ENCODE measurements around the gene OR51G2. TPM values are rescaled to one million over a fixed set of nuclear protein-coding genes. Genes with fewer than 3 reads are reported as not detected.

The OR51G2 gene
- total RNA-seq, 1 donor from 2014 or later: not detected

GRCh38 chr11:4936745-4937144 lies 17.6 kb upstream of the OR51G2 start:
- no peaks in the 10 kb centered on the region for H3K4me1 ChIP-seq
- DNase-seq (no peak), ATAC-seq (no peak)
- H3K27me3 ChIP-seq (ENCODE audit: low read depth): no peaks in the 10 kb centered on the region
- no peak for TF ChIP-seq CTCF (IDR thresholded peaks at IDR 0.05)
- H3K4me3 ChIP-seq: no peak overlapping the region
- no peaks in the 10 kb centered on the region for H3K9me3 ChIP-seq
- no peaks in the 10 kb centered on the region for H3K36me3 ChIP-seq
- intact Hi-C loops (cut with DNase I): no loop called here
- no peak overlapping the region for H3K27ac ChIP-seq

- Histone ChIP-seq H3K27me3 (ENCODE audit: low read depth) (no peaks in the 10 kb centered on the region), H3K4me1 (no peaks in the 10 kb centered on the region), H3K36me3 (no peaks in the 10 kb centered on the region), H3K9me3 (no peaks in the 10 kb centered on the region), H3K4me3 (no peak overlapping the region), H3K27ac (no peak overlapping the region)
- no peak for TF ChIP-seq CTCF (IDR thresholded peaks at IDR 0.05)
- DNase-seq (no peak), ATAC-seq (no peak)
- intact Hi-C loops (cut with DNase I): no loop called here
Observed at GRCh38 chr11:4932751-4933150, 13.6 kb upstream of the OR51G2 start.

GRCh38 chr11:4926608-4927007 lies 7.5 kb upstream of the OR51G2 start:
- ATAC-seq (no peak), DNase-seq (no peak)
- Histone ChIP-seq H3K27me3 (ENCODE audit: low read depth) (no peaks in the 10 kb centered on the region), H3K9me3 (no peaks in the 10 kb centered on the region), H3K4me1 (no peaks in the 10 kb centered on the region), H3K36me3 (no peaks in the 10 kb centered on the region), H3K27ac (no peak overlapping the region), H3K4me3 (no peak overlapping the region)
- TF ChIP-seq CTCF (IDR thresholded peaks at IDR 0.05): no peak
- intact Hi-C loops (cut with DNase I): no loop called here

- DNase-seq (no peak), ATAC-seq (no peak)
- H3K27me3 ChIP-seq (ENCODE audit: low read depth): no peaks in the 10 kb centered on the region
- H3K4me3 ChIP-seq: no peak within 1 kb of the TSS
- H3K9me3 ChIP-seq: no peaks in the 10 kb centered on the region
- H3K36me3 ChIP-seq: no peaks in the 10 kb centered on the region
- intact Hi-C loops (cut with DNase I): no loop called here
- H3K4me1 ChIP-seq: no peaks in the 10 kb centered on the region
- TF ChIP-seq CTCF (IDR thresholded peaks at IDR 0.05): no peak
- H3K27ac ChIP-seq: no peak within 1 kb of the TSS
Observed at GRCh38 chr11:4924239-4924638, 5.1 kb upstream of the OR51G2 start, which contains the start of gene OR51G1. OR51G1 (minus strand) TSS chr11:4924339; CDS start chr11:4924339, 0 bp downstream.

- Histone ChIP-seq H3K36me3 (no peaks in the 10 kb centered on the region), H3K27ac (no peak overlapping the region), H3K4me1 (no peaks in the 10 kb centered on the region), H3K9me3 (no peaks in the 10 kb centered on the region), H3K4me3 (no peak overlapping the region), H3K27me3 (ENCODE audit: low read depth) (no peaks in the 10 kb centered on the region)
- intact Hi-C loops (cut with DNase I): no loop called here
- ATAC-seq: no peak
- no peak for DNase-seq
- no peak for TF ChIP-seq CTCF (IDR thresholded peaks at IDR 0.05)
Observed at GRCh38 chr11:4922304-4922703, 3.2 kb upstream of the OR51G2 start.

GRCh38 chr11:4921796-4922195 lies 2.6 kb upstream of the OR51G2 start:
- TF ChIP-seq CTCF (IDR thresholded peaks at IDR 0.05): no peak
- DNase-seq (no peak), ATAC-seq (no peak)
- Histone ChIP-seq H3K4me3 (no peak overlapping the region), H3K27me3 (ENCODE audit: low read depth) (no peaks in the 10 kb centered on the region), H3K9me3 (no peaks in the 10 kb centered on the region), H3K36me3 (no peaks in the 10 kb centered on the region), H3K27ac (no peak overlapping the region), H3K4me1 (no peaks in the 10 kb centered on the region)
- intact Hi-C loops (cut with DNase I): no loop called here
